DND-41 (cell line): ENCODE data around the gene OR2AK2.

Source experiments
- ATAC-seq: fragments of 200-7000 bp; cut with Tn5 transposase; 3 replicates; pipeline ENCODE4 v1.9.1; 2021; ENCODE audit warnings: low read depth; ENCODE audit not compliant: insufficient read depth
- DNase-seq: peaks from one replicate; pipeline ENCODE4 v3.0.0-alpha.2; 2020
- H2AFZ ChIP-seq: 2 replicates; pipeline ENCODE4 v1.6.0; 2012; ENCODE audit warnings: low read depth, low read length
- H3K27ac ChIP-seq: 2 replicates; pipeline ENCODE4 v1.5.1; 2012; ENCODE audit warnings: low read length, inconsistent platforms
- H3K27me3 ChIP-seq: fragments of 200-600 bp; sonication (generic); 2 replicates; pipeline ENCODE4 v1.6.0; 2012; ENCODE audit warnings: low read length, mild to moderate bottlenecking, inconsistent platforms; ENCODE audit not compliant: insufficient read depth, poor library complexity
- H3K36me3 ChIP-seq: 2 replicates; pipeline ENCODE4 v1.5.1; 2012; ENCODE audit warnings: low read length, inconsistent platforms; ENCODE audit not compliant: insufficient read depth
- H3K4me1 ChIP-seq: 2 replicates; pipeline ENCODE4 v1.5.1; 2012; ENCODE audit warnings: mild to moderate bottlenecking, low read length; ENCODE audit not compliant: insufficient read depth
- H3K4me2 ChIP-seq: 2 replicates; pipeline ENCODE4 v1.6.0; 2012; ENCODE audit warnings: mild to moderate bottlenecking, moderate library complexity, low read length, inconsistent platforms; ENCODE audit not compliant: insufficient read depth
- H3K4me3 ChIP-seq, 2 experiments: fragments of 200-600 bp in 1 of 2; shearing (Covaris generic) in 1 of 2; 2 replicates each; pipeline ENCODE4 v1.5.1; 2012 to 2016; ENCODE audit warnings: inconsistent platforms in 2 of 2, low read length in 2 of 2, mild to moderate bottlenecking in 2 of 2, low read depth in 1 of 2, moderate library complexity in 1 of 2
- H3K79me2 ChIP-seq: 2 replicates; pipeline ENCODE4 v1.6.0; 2012; ENCODE audit warnings: low read length, inconsistent platforms; ENCODE audit not compliant: insufficient read depth
- H3K9ac ChIP-seq: 2 replicates; pipeline ENCODE4 v1.6.0; 2012; ENCODE audit warnings: low read depth, mild to moderate bottlenecking, inconsistent platforms, low read length, moderate library complexity
- H3K9me3 ChIP-seq: 2 replicates; pipeline ENCODE4 v1.5.1; 2012; ENCODE audit warnings: low read length, moderate library complexity, mild to moderate bottlenecking, inconsistent platforms; ENCODE audit not compliant: insufficient read depth, severe bottlenecking
- H4K20me1 ChIP-seq: 2 replicates; pipeline ENCODE4 v1.6.0; 2012; ENCODE audit warnings: low read length; ENCODE audit not compliant: insufficient read depth
- EZH2 ChIP-seq: IDR thresholded peaks from 3 replicates; pipeline ENCODE4 v1.6.1; 2012; ENCODE audit warnings: borderline replicate concordance, low read depth, mild to moderate bottlenecking, moderate library complexity, low read length, inconsistent platforms; ENCODE audit not compliant: severe bottlenecking
- TF ChIP-seq, protein P1 (sequence below): IDR thresholded peaks from 2 replicates; pipeline ENCODE4 v1.5.1; 2012; ENCODE audit warnings: borderline replicate concordance, low read length, moderate library complexity, mild to moderate bottlenecking; ENCODE audit not compliant: poor library complexity, severe bottlenecking; ENCODE audit errors: extremely low read depth

The OR2AK2 gene

GRCh38 chr1:247992986-247993385 lies 28.0 kb downstream of the OR2AK2 start:
- Histone ChIP-seq H3K27ac (no peak overlapping the region), H3K4me1 (no peaks in the 10 kb centered on the region), H3K79me2 (no peaks in the 10 kb centered on the region), H3K4me3 (no peak overlapping the region), H3K27me3 (no peaks in the 10 kb centered on the region), H3K9ac (no peak overlapping the region), H4K20me1 (no peaks in the 10 kb centered on the region), H3K4me2 (no peak overlapping the region), H3K9me3 (no peaks in the 10 kb centered on the region), H3K36me3 (no peaks in the 10 kb centered on the region), H2AFZ (no peak overlapping the region)
- TF ChIP-seq EZH2 = no peak
- TF ChIP-seq, protein P1, sequence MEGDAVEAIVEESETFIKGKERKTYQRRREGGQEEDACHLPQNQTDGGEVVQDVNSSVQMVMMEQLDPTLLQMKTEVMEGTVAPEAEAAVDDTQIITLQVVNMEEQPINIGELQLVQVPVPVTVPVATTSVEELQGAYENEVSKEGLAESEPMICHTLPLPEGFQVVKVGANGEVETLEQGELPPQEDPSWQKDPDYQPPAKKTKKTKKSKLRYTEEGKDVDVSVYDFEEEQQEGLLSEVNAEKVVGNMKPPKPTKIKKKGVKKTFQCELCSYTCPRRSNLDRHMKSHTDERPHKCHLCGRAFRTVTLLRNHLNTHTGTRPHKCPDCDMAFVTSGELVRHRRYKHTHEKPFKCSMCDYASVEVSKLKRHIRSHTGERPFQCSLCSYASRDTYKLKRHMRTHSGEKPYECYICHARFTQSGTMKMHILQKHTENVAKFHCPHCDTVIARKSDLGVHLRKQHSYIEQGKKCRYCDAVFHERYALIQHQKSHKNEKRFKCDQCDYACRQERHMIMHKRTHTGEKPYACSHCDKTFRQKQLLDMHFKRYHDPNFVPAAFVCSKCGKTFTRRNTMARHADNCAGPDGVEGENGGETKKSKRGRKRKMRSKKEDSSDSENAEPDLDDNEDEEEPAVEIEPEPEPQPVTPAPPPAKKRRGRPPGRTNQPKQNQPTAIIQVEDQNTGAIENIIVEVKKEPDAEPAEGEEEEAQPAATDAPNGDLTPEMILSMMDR = no peak
- ATAC-seq = no peak
- DNase-seq = no peak

DNA sequence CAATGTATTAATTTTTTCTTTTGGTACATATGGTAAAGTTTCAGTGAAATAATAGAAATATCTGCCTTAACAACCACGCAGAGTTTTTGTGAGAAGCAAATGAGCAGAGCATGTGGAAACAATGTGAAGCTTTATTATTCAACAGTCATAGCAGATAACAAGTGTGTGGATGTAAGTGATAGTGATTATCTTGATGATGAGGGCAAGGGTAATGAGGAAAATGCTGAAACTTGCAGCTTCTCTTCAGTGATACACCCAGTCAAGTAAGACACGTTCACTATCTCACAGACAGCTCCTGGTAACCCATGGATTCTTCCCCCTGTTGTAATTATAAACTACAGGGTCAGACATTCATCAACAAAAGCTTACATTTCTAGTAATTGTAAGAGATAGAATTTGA lies 33.8 kb downstream of the OR2AK2 start:
- H3K36me3 ChIP-seq = no peaks in the 10 kb centered on the region
- H3K79me2 ChIP-seq = no peaks in the 10 kb centered on the region
- ATAC-seq (no peak), DNase-seq (no peak)
- no peak overlapping the region for H3K27ac ChIP-seq
- no peaks in the 10 kb centered on the region for H4K20me1 ChIP-seq
- H3K9me3 ChIP-seq = no peaks in the 10 kb centered on the region
- no peaks in the 10 kb centered on the region for H3K4me1 ChIP-seq
- no peaks in the 10 kb centered on the region for H3K27me3 ChIP-seq
- H3K9ac ChIP-seq = no peak overlapping the region
- no peak overlapping the region for H3K4me3 ChIP-seq
- H3K4me2 ChIP-seq = no peak overlapping the region
- TF ChIP-seq, protein P1 = no peak
- no peak for TF ChIP-seq EZH2
- no peak overlapping the region for H2AFZ ChIP-seq

GRCh38 chr1:248000169-248000568 lies 35.1 kb downstream of the OR2AK2 start:
- TF ChIP-seq, protein P1 = no peak
- no peak for TF ChIP-seq EZH2
- H3K79me2 ChIP-seq = no peaks in the 10 kb centered on the region

GRCh38 chr1:248007778-248008177 lies 42.7 kb downstream of the OR2AK2 start:
- H3K4me2 ChIP-seq = no peak overlapping the region
- no peaks in the 10 kb centered on the region for H3K4me1 ChIP-seq
- ATAC-seq (no peak), DNase-seq (no peak)
- no peak overlapping the region for H3K9ac ChIP-seq
- no peaks in the 10 kb centered on the region for H3K36me3 ChIP-seq
- no peak overlapping the region for H2AFZ ChIP-seq
- no peaks in the 10 kb centered on the region for H4K20me1 ChIP-seq
- no peak for TF ChIP-seq EZH2
- no peak overlapping the region for H3K4me3 ChIP-seq
- no peak overlapping the region for H3K27ac ChIP-seq
- H3K9me3 ChIP-seq = no peaks in the 10 kb centered on the region
- no peaks in the 10 kb centered on the region for H3K27me3 ChIP-seq
- H3K79me2 ChIP-seq = no peaks in the 10 kb centered on the region

More at GRCh38 chr1:248000169-248000568, 35.1 kb downstream of the OR2AK2 start:
- no peak overlapping the region for H3K27ac ChIP-seq
- H3K4me3 ChIP-seq = no peak overlapping the region
- no peak overlapping the region for H2AFZ ChIP-seq
- no peaks in the 10 kb centered on the region for H4K20me1 ChIP-seq
- no peak for ATAC-seq
- no peak for DNase-seq
- H3K4me1 ChIP-seq = no peaks in the 10 kb centered on the region
- no peaks in the 10 kb centered on the region for H3K27me3 ChIP-seq
- no peak overlapping the region for H3K9ac ChIP-seq
- no peak overlapping the region for H3K4me2 ChIP-seq
- no peaks in the 10 kb centered on the region for H3K36me3 ChIP-seq
- H3K9me3 ChIP-seq = no peaks in the 10 kb centered on the region
